ENCODE measurements around the gene ZNF57. TPM values are rescaled to one million over a fixed set of nuclear protein-coding genes. Genes with fewer than 3 reads are reported as not detected.

Gene ZNF57
- total and polyA plus RNA-seq, 2 experiments from 2014 or later = 6.4 to 10.8 TPM

DNA sequence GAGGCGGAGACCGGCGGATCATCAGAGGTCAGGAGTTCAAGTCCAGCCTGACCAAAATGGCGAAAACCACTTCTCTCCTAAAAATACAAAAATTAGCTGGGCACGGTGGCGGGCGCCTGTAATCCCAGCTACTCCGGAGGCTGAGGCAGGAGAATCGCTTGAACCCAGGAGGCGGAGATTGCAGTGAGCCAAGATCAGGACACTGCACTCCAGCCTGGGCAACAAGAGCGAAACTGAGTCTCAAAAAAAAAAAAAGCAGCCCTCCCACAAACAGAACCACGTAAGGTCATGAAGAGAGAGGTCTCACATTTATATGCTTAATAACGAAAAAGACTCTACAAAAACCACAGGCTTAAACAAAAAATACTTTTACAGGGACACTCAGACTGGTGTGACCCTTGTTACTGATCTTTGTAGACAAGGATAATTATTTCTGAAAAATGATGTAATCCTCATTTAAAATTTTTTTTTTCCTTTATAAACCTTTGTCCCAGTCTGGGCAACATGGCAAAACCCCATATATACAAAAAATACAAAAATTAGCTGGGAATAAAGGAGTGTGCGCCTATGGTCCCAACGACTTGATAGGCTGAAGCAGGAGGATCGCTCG, 45.0 kb downstream of the ZNF57 start:
- H3K36me3 Mint-ChIP-seq (ENCODE audit: low read depth) = peaks cover 7% of the 10 kb centered on the region; the same call in 2 of the 3 replicates
- Histone ChIP-seq H3K27me3 (ENCODE audit: insufficient read depth) (no peaks in the 10 kb centered on the region), H3K4me1 (ENCODE audit: insufficient read depth) (peaks cover 8% of the 10 kb centered on the region), H3K79me2 (replicated peaks; ENCODE audit: insufficient read depth) (peaks cover 14% of the 10 kb centered on the region), H3K4me2 (peak overlapping the region; percentile 69; the same call in 1 of the 2 replicates), H4K20me1 (replicated peaks; ENCODE audit: insufficient read depth) (peaks cover 9% of the 10 kb centered on the region; the same call in 1 of the 2 replicates), H3F3A (replicated peaks; ENCODE audit: low read depth) (0 out of 2 replicates have a peak, but pooled peaks cover 8% of the 10 kb centered on the region), H3K36me3 (ENCODE audit: insufficient read depth) (no peaks in the 10 kb centered on the region), H3K27ac (ENCODE audit: low read depth) (no peak overlapping the region), H3K9me2 (ENCODE audit: insufficient read depth) (no peaks in the 10 kb centered on the region), H2AFZ (no peak overlapping the region; the same call in 1 of the 2 replicates), H3K4me3 (peak overlapping the region; percentile 85)
- DNase-seq (ENCODE audit: low spot score) (no peak), ATAC-seq (no peak)
- peaks cover 6% of the 10 kb centered on the region; the same call in 2 of the 3 replicates for H3K4me1 Mint-ChIP-seq
- H3K27me3 Mint-ChIP-seq (ENCODE audit: insufficient read depth, low read depth, poor library complexity) = peaks cover 20% of the 10 kb centered on the region
- peak overlapping the region; percentile 82; the same call in 2 of the 3 replicates for H3K4me3 Mint-ChIP-seq
- H3K9me3 Mint-ChIP-seq = 0 out of 3 replicates have a peak, but pooled peaks cover 2% of the 10 kb centered on the region
- no peak overlapping the region for H3K27ac Mint-ChIP-seq
- no peak for TF ChIP-seq CREB1 (CRISPR knock-in tag; IDR thresholded peaks at IDR 0.05; ENCODE audit: low read depth)
- TF ChIP-seq, protein P1, sequence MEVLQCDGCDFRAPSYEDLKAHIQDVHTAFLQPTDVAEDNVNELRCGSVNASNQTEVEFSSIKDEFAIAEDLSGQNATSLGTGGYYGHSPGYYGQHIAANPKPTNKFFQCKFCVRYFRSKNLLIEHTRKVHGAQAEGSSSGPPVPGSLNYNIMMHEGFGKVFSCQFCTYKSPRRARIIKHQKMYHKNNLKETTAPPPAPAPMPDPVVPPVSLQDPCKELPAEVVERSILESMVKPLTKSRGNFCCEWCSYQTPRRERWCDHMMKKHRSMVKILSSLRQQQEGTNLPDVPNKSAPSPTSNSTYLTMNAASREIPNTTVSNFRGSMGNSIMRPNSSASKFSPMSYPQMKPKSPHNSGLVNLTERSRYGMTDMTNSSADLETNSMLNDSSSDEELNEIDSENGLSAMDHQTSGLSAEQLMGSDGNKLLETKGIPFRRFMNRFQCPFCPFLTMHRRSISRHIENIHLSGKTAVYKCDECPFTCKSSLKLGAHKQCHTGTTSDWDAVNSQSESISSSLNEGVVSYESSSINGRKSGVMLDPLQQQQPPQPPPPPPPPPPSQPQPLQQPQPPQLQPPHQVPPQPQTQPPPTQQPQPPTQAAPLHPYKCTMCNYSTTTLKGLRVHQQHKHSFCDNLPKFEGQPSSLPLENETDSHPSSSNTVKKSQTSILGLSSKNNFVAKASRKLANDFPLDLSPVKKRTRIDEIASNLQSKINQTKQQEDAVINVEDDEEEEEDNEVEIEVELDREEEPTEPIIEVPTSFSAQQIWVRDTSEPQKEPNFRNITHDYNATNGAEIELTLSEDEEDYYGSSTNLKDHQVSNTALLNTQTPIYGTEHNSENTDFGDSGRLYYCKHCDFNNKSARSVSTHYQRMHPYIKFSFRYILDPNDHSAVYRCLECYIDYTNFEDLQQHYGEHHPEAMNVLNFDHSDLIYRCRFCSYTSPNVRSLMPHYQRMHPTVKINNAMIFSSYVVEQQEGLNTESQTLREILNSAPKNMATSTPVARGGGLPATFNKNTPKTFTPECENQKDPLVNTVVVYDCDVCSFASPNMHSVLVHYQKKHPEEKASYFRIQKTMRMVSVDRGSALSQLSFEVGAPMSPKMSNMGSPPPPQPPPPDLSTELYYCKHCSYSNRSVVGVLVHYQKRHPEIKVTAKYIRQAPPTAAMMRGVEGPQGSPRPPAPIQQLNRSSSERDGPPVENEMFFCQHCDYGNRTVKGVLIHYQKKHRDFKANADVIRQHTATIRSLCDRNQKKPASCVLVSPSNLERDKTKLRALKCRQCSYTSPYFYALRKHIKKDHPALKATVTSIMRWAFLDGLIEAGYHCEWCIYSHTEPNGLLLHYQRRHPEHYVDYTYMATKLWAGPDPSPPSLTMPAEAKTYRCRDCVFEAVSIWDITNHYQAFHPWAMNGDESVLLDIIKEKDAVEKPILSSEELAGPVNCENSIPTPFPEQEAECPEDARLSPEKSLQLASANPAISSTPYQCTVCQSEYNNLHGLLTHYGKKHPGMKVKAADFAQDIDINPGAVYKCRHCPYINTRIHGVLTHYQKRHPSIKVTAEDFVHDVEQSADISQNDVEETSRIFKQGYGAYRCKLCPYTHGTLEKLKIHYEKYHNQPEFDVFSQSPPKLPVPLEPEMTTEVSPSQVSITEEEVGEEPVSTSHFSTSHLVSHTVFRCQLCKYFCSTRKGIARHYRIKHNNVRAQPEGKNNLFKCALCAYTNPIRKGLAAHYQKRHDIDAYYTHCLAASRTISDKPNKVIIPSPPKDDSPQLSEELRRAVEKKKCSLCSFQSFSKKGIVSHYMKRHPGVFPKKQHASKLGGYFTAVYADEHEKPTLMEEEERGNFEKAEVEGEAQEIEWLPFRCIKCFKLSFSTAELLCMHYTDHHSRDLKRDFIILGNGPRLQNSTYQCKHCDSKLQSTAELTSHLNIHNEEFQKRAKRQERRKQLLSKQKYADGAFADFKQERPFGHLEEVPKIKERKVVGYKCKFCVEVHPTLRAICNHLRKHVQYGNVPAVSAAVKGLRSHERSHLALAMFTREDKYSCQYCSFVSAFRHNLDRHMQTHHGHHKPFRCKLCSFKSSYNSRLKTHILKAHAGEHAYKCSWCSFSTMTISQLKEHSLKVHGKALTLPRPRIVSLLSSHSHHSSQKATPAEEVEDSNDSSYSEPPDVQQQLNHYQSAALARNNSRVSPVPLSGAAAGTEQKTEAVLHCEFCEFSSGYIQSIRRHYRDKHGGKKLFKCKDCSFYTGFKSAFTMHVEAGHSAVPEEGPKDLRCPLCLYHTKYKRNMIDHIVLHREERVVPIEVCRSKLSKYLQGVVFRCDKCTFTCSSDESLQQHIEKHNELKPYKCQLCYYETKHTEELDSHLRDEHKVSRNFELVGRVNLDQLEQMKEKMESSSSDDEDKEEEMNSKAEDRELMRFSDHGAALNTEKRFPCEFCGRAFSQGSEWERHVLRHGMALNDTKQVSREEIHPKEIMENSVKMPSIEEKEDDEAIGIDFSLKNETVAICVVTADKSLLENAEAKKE (CRISPR knock-in tag; IDR thresholded peaks at IDR 0.05) = no peak
- no peak for TF ChIP-seq EZH2 (IDR thresholded peaks at IDR 0.05; ENCODE audit: low read depth, unreplicated experiment)
- no peak for TF ChIP-seq EZH2phosphoT487 (IDR thresholded peaks at IDR 0.05; ENCODE audit: unreplicated experiment)
- TF ChIP-seq, protein P2, sequence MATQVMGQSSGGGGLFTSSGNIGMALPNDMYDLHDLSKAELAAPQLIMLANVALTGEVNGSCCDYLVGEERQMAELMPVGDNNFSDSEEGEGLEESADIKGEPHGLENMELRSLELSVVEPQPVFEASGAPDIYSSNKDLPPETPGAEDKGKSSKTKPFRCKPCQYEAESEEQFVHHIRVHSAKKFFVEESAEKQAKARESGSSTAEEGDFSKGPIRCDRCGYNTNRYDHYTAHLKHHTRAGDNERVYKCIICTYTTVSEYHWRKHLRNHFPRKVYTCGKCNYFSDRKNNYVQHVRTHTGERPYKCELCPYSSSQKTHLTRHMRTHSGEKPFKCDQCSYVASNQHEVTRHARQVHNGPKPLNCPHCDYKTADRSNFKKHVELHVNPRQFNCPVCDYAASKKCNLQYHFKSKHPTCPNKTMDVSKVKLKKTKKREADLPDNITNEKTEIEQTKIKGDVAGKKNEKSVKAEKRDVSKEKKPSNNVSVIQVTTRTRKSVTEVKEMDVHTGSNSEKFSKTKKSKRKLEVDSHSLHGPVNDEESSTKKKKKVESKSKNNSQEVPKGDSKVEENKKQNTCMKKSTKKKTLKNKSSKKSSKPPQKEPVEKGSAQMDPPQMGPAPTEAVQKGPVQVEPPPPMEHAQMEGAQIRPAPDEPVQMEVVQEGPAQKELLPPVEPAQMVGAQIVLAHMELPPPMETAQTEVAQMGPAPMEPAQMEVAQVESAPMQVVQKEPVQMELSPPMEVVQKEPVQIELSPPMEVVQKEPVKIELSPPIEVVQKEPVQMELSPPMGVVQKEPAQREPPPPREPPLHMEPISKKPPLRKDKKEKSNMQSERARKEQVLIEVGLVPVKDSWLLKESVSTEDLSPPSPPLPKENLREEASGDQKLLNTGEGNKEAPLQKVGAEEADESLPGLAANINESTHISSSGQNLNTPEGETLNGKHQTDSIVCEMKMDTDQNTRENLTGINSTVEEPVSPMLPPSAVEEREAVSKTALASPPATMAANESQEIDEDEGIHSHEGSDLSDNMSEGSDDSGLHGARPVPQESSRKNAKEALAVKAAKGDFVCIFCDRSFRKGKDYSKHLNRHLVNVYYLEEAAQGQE (IDR thresholded peaks at IDR 0.05; ENCODE audit: unreplicated experiment) = no peak
- no peak for TF ChIP-seq ZNF331 (CRISPR knock-in tag; IDR thresholded peaks at IDR 0.05; ENCODE audit: low read depth)
- TF ChIP-seq, protein P3, sequence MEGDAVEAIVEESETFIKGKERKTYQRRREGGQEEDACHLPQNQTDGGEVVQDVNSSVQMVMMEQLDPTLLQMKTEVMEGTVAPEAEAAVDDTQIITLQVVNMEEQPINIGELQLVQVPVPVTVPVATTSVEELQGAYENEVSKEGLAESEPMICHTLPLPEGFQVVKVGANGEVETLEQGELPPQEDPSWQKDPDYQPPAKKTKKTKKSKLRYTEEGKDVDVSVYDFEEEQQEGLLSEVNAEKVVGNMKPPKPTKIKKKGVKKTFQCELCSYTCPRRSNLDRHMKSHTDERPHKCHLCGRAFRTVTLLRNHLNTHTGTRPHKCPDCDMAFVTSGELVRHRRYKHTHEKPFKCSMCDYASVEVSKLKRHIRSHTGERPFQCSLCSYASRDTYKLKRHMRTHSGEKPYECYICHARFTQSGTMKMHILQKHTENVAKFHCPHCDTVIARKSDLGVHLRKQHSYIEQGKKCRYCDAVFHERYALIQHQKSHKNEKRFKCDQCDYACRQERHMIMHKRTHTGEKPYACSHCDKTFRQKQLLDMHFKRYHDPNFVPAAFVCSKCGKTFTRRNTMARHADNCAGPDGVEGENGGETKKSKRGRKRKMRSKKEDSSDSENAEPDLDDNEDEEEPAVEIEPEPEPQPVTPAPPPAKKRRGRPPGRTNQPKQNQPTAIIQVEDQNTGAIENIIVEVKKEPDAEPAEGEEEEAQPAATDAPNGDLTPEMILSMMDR (conservative IDR thresholded peaks at IDR 0.05; ENCODE audit: low read depth in 2 of 2) = no peak
- TF ChIP-seq NANOG (IDR thresholded peaks at IDR 0.05; ENCODE audit: borderline replicate concordance) = no peak
- no peak for TF ChIP-seq JUNB (IDR thresholded peaks at IDR 0.05; ENCODE audit: unreplicated experiment)
- no peak for TF ChIP-seq POLR2AphosphoS5 (IDR thresholded peaks at IDR 0.05; ENCODE audit: low read depth)
- TF ChIP-seq ZNF114 (CRISPR knock-in tag; IDR thresholded peaks at IDR 0.05) = no peak
- TF ChIP-seq, protein P4, sequence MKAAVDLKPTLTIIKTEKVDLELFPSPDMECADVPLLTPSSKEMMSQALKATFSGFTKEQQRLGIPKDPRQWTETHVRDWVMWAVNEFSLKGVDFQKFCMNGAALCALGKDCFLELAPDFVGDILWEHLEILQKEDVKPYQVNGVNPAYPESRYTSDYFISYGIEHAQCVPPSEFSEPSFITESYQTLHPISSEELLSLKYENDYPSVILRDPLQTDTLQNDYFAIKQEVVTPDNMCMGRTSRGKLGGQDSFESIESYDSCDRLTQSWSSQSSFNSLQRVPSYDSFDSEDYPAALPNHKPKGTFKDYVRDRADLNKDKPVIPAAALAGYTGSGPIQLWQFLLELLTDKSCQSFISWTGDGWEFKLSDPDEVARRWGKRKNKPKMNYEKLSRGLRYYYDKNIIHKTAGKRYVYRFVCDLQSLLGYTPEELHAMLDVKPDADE (IDR thresholded peaks at IDR 0.05) = no peak
- TF ChIP-seq STAT1 (IDR thresholded peaks at IDR 0.05; ENCODE audit: unreplicated experiment) = no peak
